Bronchial epithelial cell (primary cell): Measurements from ENCODE around the gene PLEKHM3. TPM values are rescaled to one million over a fixed set of nuclear protein-coding genes. Genes with fewer than 3 reads are reported as not detected.

Source experiments
- DNase-seq: peaks from one replicate; pipeline ENCODE4 v3.0.0-alpha.2; 2010; ENCODE audit warnings: low read depth
- FAIRE-seq: peaks from 2 replicates; lab custom pipeline; 2011; peaks lifted over from hg19 to GRCh38; lab: Jason Lieb, UNC
- H3K27me3 ChIP-seq: 2 replicates; pipeline ENCODE4 v1.5.1; 2011; ENCODE audit warnings: low read length; ENCODE audit not compliant: control insufficient read depth, insufficient read depth
- H3K36me3 ChIP-seq: 2 replicates; pipeline ENCODE4 v1.5.1; 2011; ENCODE audit warnings: low read length; ENCODE audit not compliant: control insufficient read depth, insufficient read depth
- H3K4me3 ChIP-seq: 2 replicates; pipeline ENCODE4 v1.5.1; 2011; ENCODE audit warnings: mild to moderate bottlenecking, low read depth, low read length, control low read depth
- CTCF ChIP-seq: IDR thresholded peaks from 2 replicates; pipeline ENCODE4 v1.5.1; 2011; ENCODE audit warnings: mild to moderate bottlenecking, moderate library complexity, low read length, control low read depth, inconsistent platforms; ENCODE audit not compliant: insufficient read depth, severe bottlenecking
- total RNA-seq: library from RNA; depleted of rRNA; stranded (reverse); fragments of >200 nt; gene quantifications from 2 replicates; pipeline ENCODE4 v1.2.1, GENCODE V29; 2014

The PLEKHM3 gene
- total RNA-seq, 1 donor from 2014 or later, result 9.5 TPM

DNA sequence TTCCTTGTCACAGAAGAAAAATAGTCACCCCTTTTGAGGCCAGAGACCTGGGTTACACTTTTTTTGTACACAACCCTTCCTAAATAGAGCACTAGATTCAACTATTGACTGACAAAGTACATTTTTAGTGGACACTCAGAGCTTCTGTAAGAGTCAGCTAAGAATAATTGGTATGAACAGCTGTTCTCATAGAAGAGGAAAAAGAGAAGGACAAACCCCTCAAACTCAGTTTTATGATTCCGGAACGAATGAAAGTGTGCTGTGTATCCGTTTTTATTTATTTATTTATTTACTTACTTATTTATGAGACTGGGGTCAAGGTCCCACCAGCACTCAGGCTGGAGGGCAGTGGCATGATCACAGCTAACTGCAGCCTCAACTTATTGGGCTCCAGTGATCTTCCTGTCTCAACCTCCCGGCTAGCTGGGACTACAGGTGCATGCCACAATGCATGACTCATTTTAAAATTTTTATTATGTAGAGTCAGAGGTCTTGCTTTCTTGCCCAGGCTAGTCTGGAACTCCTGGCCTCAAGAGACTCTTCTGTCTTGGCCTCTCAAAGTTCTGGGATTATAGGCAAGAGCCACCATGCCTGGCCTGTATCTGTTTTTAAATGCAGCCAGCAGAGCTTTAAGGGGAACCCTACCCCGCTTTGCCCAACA, 219.6 kb downstream of the PLEKHM3 start:
- Histone ChIP-seq H3K27me3 (no peaks in the 10 kb centered on the region), H3K36me3 (no peaks in the 10 kb centered on the region), H3K4me3 (no peak overlapping the region)
- FAIRE-seq (no peak), DNase-seq (peak; percentile 87)
- TF ChIP-seq CTCF, result no peak

GRCh38 chr2:207802650-207803049, 222.7 kb downstream of the PLEKHM3 start:
- H3K4me3 ChIP-seq, result no peak overlapping the region
- FAIRE-seq (no peak), DNase-seq (no peak)
- H3K36me3 ChIP-seq, result no peaks in the 10 kb centered on the region
- H3K27me3 ChIP-seq, result no peaks in the 10 kb centered on the region
- TF ChIP-seq CTCF, result no peak

GRCh38 chr2:207801259-207801658, 224.1 kb downstream of the PLEKHM3 start:
- Histone ChIP-seq H3K4me3 (no peak overlapping the region), H3K36me3 (no peaks in the 10 kb centered on the region), H3K27me3 (no peaks in the 10 kb centered on the region)
- no peak for TF ChIP-seq CTCF
- no peak for FAIRE-seq
- DNase-seq, result no peak

DNA sequence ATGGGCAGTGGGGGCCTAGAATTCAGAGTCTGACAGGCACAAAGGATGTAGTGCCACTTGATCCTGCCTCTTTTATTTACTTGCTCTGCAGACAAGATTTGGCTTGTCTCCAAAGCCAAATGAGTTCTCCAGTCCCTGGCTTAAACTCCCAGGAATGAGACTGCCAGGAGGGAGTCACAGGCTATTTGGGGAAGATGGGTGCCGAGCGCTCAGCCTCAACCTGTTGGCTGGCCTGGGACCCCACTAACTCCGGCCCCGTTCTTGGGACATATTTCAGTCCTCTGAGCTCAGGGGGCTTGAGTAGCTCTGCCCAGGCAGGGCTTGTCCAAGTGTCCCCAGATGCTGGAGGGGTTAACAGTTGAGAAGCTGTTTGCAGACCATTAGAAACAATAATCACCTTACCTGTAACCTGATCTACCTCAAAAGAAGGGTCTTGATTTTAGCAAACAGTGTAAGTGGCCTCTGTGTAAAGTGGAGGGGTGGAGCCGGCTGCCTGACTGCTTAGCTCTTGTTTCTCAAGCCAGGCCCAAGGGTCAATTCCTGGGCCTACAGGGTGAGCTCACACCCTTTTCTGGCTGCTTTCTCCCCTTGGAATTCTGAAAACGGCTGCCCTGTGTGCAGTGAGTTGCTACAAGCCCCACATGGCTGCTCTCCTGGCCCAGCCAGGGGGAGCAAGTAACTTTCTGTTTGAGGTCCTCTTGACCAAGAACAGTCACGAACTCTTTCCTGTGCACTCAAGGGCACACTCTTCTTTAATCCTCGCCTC, 228.6 kb downstream of the PLEKHM3 start:
- H3K36me3 ChIP-seq, result no peaks in the 10 kb centered on the region
- no peaks in the 10 kb centered on the region for H3K27me3 ChIP-seq
- FAIRE-seq, result peak; percentile 7
- DNase-seq, result peak; percentile 46
- TF ChIP-seq CTCF, result no peak
- no peak overlapping the region for H3K4me3 ChIP-seq

DNA sequence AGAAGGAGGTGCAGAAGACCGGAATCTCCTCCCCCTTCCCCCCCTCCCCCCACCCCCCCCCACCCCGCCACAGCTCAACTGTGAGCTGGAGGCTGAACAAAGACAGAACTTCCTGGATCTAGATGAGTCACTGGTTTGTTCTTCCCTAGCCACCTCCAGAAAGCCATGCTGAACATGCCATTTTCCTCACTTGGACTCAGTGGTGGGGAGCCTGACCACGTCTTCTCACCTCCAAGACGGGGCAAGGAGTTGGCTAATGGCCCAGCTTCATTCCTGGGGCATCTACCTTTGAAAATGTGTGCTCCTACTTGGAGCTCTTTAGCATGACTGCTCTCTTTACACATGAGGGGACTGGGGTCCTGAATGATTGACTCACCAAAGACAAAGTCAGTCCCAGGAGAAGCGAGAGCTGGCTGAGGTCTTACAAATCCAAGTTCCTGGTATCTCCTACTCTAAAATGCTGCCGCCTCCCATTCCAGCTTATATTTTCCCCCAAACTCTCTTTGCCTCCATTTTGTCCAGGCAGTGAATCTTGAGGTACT, 233.0 kb downstream of the PLEKHM3 start:
- no peak for FAIRE-seq
- Histone ChIP-seq H3K4me3 (no peak overlapping the region), H3K27me3 (no peaks in the 10 kb centered on the region), H3K36me3 (no peaks in the 10 kb centered on the region)
- TF ChIP-seq CTCF, result no peak
- peak; percentile 86 for DNase-seq
